Lower leg skin (tissue), 3 donors: ENCODE results near the gene BIRC3.

Experiments
- POLR2A ChIP-seq, 2 donors: fragments of 450-650 bp; IDR thresholded peaks; one replicate each; pipeline ENCODE4 v1.6.1; 2016 to 2017; ENCODE audit warnings: antibody characterized with exemption in 2 of 2, mild to moderate bottlenecking in 1 of 2, moderate library complexity in 1 of 2
- TF ChIP-seq, protein P1 (sequence below), 3 donors: fragments of 450-650 bp; IDR thresholded peaks; one replicate each; pipeline ENCODE4 v1.5.1; 2016; ENCODE audit warnings: antibody characterized with exemption in 3 of 3, mild to moderate bottlenecking in 3 of 3, moderate library complexity in 2 of 3

- TF ChIP-seq, protein P1, sequence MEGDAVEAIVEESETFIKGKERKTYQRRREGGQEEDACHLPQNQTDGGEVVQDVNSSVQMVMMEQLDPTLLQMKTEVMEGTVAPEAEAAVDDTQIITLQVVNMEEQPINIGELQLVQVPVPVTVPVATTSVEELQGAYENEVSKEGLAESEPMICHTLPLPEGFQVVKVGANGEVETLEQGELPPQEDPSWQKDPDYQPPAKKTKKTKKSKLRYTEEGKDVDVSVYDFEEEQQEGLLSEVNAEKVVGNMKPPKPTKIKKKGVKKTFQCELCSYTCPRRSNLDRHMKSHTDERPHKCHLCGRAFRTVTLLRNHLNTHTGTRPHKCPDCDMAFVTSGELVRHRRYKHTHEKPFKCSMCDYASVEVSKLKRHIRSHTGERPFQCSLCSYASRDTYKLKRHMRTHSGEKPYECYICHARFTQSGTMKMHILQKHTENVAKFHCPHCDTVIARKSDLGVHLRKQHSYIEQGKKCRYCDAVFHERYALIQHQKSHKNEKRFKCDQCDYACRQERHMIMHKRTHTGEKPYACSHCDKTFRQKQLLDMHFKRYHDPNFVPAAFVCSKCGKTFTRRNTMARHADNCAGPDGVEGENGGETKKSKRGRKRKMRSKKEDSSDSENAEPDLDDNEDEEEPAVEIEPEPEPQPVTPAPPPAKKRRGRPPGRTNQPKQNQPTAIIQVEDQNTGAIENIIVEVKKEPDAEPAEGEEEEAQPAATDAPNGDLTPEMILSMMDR (IDR thresholded peaks at IDR 0.05) = no peak
- TF ChIP-seq POLR2A (IDR thresholded peaks at IDR 0.05) = no peak
Measured at GRCh38 chr11:102283116-102283485, 34.2 kb upstream of the BIRC3 start.
